HepG2 (cell line): ENCODE data around the gene GNL1. TPM values are rescaled to one million over a fixed set of nuclear protein-coding genes. Genes with fewer than 3 reads are reported as not detected.

ENCODE experiments used
- ATF1 ChIP-seq: IDR thresholded peaks from 2 replicates; pipeline ENCODE4 v1.6.1; 2016; ENCODE audit warnings: mild to moderate bottlenecking, control low read depth
- CHCHD3 ChIP-seq: sonication (generic); formaldehyde crosslinking; IDR thresholded peaks from 2 replicates; pipeline ENCODE4 v1.8.0; 2022; ENCODE audit warnings: mild to moderate bottlenecking, missing genetic modification reagents, moderate library complexity
- GABPB1 ChIP-seq: IDR thresholded peaks from 2 replicates; pipeline ENCODE4 v1.6.1; 2016; ENCODE audit warnings: mild to moderate bottlenecking, missing genetic modification reagents, moderate library complexity, missing compliant biosample characterization
- IRX3 ChIP-seq: sonication (generic); formaldehyde crosslinking; IDR thresholded peaks from 2 replicates; pipeline ENCODE4 v1.8.1; 2023; ENCODE audit warnings: mild to moderate bottlenecking, low read depth, missing genetic modification reagents, borderline replicate concordance
- KAT7 ChIP-seq: IDR thresholded peaks from 2 replicates; pipeline ENCODE4 v1.6.1; 2018; ENCODE audit warnings: borderline replicate concordance, missing compliant biosample characterization
- RBM22 ChIP-seq: fragments of 200-400 bp; formaldehyde crosslinking; optimal IDR thresholded peaks from 2 replicates; pipeline ENCODE3; 2017; ENCODE audit warnings: mild to moderate bottlenecking, low read length, moderate library complexity
- TOE1 ChIP-seq: sonication (generic); formaldehyde crosslinking; IDR thresholded peaks from 2 replicates; pipeline ENCODE4 v1.4.0; 2020; ENCODE audit warnings: mild to moderate bottlenecking, missing genetic modification reagents
- ZC3H4 ChIP-seq: sonication (generic); formaldehyde crosslinking; IDR thresholded peaks from 2 replicates; pipeline ENCODE4 v1.4.0; 2020; ENCODE audit warnings: missing genetic modification reagents, borderline replicate concordance
- ZFP1 ChIP-seq: IDR thresholded peaks from 2 replicates; pipeline ENCODE4 v1.6.1; 2016
- ZFP36 ChIP-seq: fragments of 150-350 bp; IDR thresholded peaks from 2 replicates; pipeline ENCODE4 v1.6.1; 2018; ENCODE audit warnings: borderline replicate concordance, low read length, low read depth; ENCODE audit not compliant: partially characterized antibody
- ZNF33A ChIP-seq: sonication (generic); formaldehyde crosslinking; IDR thresholded peaks from 2 replicates; pipeline ENCODE4 v1.5.1; 2020; ENCODE audit warnings: missing genetic modification reagents, mild to moderate bottlenecking, moderate library complexity, borderline replicate concordance
- ZNF550 ChIP-seq: sonication (generic); formaldehyde crosslinking; IDR thresholded peaks from 2 replicates; pipeline ENCODE4 v1.4.0; 2020; ENCODE audit warnings: mild to moderate bottlenecking, missing genetic modification reagents, borderline replicate concordance
- ZNF558 ChIP-seq: sonication (generic); formaldehyde crosslinking; IDR thresholded peaks from 2 replicates; pipeline ENCODE4 v1.9.0; 2022; ENCODE audit warnings: mild to moderate bottlenecking, missing genetic modification reagents, borderline replicate concordance
- ZNF652 ChIP-seq: IDR thresholded peaks from 2 replicates; pipeline ENCODE4 v1.6.1; 2016; ENCODE audit warnings: low read depth, borderline replicate concordance
- ZNF678 ChIP-seq: sonication (generic); formaldehyde crosslinking; IDR thresholded peaks from 2 replicates; pipeline ENCODE4 v1.4.0; 2020; ENCODE audit warnings: mild to moderate bottlenecking, missing genetic modification reagents
- ZSCAN21 ChIP-seq: sonication (generic); formaldehyde crosslinking; IDR thresholded peaks from 2 replicates; pipeline ENCODE4 v1.8.0; 2022; ENCODE audit warnings: mild to moderate bottlenecking, missing genetic modification reagents, moderate library complexity, borderline replicate concordance
- polyA plus RNA-seq, 8 experiments: library from polyadenylated mRNA; depleted of rRNA in 3 of 8; stranded (reverse) in 7 of 8; unstranded in 1 of 8; fragments of >200 nt; fragmentation: Illumina TruSeq in 4 of 8; extraction: Trizol in 4 of 8; gene quantifications; 2 replicates each; pipeline versions ENCODE4 v1.2.1 to v1.2.3, GENCODE V29; 2011 to 2016; ENCODE audit warnings: low read depth in 4 of 8, missing spikeins in 1 of 8, mixed read lengths in 1 of 8; ENCODE audit not compliant: insufficient read depth in 1 of 8
- total RNA-seq, 5 experiments: library from RNA; depleted of rRNA; stranded (reverse); fragments of >200 nt; fragmentation: Illumina TruSeq; extraction: Trizol; gene quantifications; 2 replicates each; pipeline ENCODE4 v1.2.3, GENCODE V29; 2016; ENCODE audit warnings: low read depth in 1 of 5
- TF ChIP-seq, protein P1 (sequence below): sonication (generic); formaldehyde crosslinking; conservative IDR thresholded peaks from 2 replicates; pipeline ENCODE4 v1.8.0; 2022; ENCODE audit warnings: mild to moderate bottlenecking, moderate library complexity, missing genetic modification reagents
- TF ChIP-seq, protein P2 (sequence below): sonication (generic); formaldehyde crosslinking; IDR thresholded peaks from 2 replicates; pipeline ENCODE4 v1.5.0; 2020; ENCODE audit warnings: mild to moderate bottlenecking, low read depth, missing genetic modification reagents, borderline replicate concordance
- TF ChIP-seq, protein P3 (sequence below): sonication (generic); formaldehyde crosslinking; IDR thresholded peaks from 2 replicates; pipeline ENCODE4 v1.8.0; 2022; ENCODE audit warnings: missing genetic modification reagents, mild to moderate bottlenecking, inconsistent platforms, borderline replicate concordance

The GNL1 gene
- total and polyA plus RNA-seq, 2 of the 13 experiments (the other 11 are each of a cell fraction or from before 2014, with no cell fraction given): 35.0 to 55.6 TPM

DNA sequence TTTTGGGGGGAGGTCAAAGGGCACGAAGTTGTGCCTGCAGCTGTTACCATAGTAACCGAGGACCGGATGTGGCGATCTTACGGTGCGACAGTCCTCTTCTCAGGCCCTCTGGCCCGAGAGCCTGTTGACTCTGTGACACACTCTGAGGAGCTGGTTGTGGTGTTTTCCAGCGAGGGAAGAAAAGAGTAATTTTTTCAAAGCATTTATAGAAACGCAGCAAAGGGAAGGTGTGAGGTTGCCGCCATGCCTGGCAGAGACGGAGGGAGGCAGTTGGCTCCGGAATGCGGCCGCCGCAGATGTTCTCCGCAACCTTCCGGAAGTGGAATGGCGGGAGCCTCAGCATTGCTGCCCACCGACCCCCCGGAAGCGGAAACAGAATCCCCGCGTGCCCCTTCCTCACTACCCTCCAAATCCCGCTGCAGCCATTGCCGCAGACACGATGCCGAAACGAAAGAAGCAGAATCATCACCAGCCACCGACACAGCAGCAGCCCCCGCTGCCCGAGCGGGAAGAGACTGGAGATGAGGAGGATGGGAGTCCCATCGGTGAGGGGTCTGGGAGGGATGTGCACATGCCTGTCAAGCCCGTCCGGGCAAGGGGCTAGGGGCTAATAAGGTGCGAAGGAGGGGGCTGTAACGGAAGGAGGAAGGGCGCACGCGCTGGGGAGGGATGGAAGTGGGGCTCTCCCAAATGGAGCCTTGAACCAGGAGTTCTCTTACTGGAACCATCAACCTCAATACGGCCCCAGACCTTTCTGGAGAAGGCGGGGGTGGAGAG, 805 bp upstream of the GNL1 start, which contains the start of gene PRR3 (continued):
- TF ChIP-seq ZFP36 (no peak), CHCHD3 (peak; percentile 62; the same call in 1 of the 2 replicates), ATF1 (CRISPR knock-in tag) (peak; percentile 94), TOE1 (CRISPR knock-in tag) (no peak; the same call in none of the 2 replicates), KAT7 (CRISPR knock-in tag) (peak; percentile 83), IRX3 (CRISPR knock-in tag) (peak; percentile 97; the same call in 1 of the 2 replicates), ZNF652 (CRISPR knock-in tag) (no peak), ZNF558 (CRISPR knock-in tag) (peak; percentile 95; the same call in 1 of the 2 replicates), ZNF678 (CRISPR knock-in tag) (0 out of 2 replicates have a peak, but pooled peaks have one; percentile 90), ZFP1 (CRISPR knock-in tag) (peak; percentile 43; the same call in 1 of the 2 replicates), ZNF550 (CRISPR knock-in tag) (no peak), ZSCAN21 (no peak; the same call in 1 of the 2 replicates), GABPB1 (CRISPR knock-in tag) (peak; percentile 98), ZC3H4 (CRISPR knock-in tag) (0 out of 2 replicates have a peak, but pooled peaks have one; percentile 68), ZNF33A (CRISPR knock-in tag) (0 out of 2 replicates have a peak, but pooled peaks have one; percentile 27), RBM22 (peak; percentile 60)
- TF ChIP-seq, protein P1, sequence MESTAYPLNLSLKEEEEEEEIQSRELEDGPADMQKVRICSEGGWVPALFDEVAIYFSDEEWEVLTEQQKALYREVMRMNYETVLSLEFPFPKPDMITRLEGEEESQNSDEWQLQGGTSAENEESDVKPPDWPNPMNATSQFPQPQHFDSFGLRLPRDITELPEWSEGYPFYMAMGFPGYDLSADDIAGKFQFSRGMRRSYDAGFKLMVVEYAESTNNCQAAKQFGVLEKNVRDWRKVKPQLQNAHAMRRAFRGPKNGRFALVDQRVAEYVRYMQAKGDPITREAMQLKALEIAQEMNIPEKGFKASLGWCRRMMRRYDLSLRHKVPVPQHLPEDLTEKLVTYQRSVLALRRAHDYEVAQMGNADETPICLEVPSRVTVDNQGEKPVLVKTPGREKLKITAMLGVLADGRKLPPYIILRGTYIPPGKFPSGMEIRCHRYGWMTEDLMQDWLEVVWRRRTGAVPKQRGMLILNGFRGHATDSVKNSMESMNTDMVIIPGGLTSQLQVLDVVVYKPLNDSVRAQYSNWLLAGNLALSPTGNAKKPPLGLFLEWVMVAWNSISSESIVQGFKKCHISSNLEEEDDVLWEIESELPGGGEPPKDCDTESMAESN (CRISPR knock-in tag): peak; percentile 78; the same call in 1 of the 2 replicates
- TF ChIP-seq, protein P2, sequence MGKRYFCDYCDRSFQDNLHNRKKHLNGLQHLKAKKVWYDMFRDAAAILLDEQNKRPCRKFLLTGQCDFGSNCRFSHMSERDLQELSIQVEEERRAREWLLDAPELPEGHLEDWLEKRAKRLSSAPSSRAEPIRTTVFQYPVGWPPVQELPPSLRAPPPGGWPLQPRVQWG (CRISPR knock-in tag): no peak
- TF ChIP-seq, protein P3, sequence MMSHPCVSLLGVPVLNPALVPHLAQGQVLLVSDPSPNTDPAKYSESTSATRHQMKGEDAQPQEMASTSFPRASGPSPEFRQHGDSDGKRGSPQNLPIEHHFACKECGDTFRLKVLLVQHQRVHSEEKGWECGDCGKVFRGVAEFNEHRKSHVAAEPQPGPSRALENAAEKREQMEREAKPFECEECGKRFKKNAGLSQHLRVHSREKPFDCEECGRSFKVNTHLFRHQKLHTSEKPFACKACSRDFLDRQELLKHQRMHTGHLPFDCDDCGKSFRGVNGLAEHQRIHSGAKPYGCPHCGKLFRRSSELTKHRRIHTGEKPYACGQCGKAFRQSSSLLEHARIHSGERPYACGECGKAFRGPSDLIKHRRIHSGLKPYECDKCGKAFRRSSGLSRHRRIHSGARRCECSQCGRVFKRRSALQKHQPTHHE (CRISPR knock-in tag): 0 out of 2 replicates have a peak, but pooled peaks have one; percentile 42
